RWPE1 (cell line): Measurements from ENCODE around the gene FRRS1.

Experiments used
- CTCF ChIA-PET: fragments of 350-600 bp; sonication (Branson Sonifier 250); formaldehyde crosslinking; extraction: SDS; loops from one replicate; lab custom pipeline; 2021; lab: Yijun Ruan, JAX
- POLR2A ChIA-PET: fragments of 400-600 bp; formaldehyde crosslinking; extraction: SDS; loops from one replicate; lab custom pipeline; 2020; ENCODE audit warnings: antibody characterized with exemption; ENCODE audit not compliant: low non-redundant PET; lab: Yijun Ruan, JAX
- DNase-seq: peaks from one replicate; pipeline ENCODE4 v3.0.0; 2012; ENCODE audit warnings: low spot score
- H3K27ac ChIP-seq: fragments of 450-650 bp; 2 replicates; pipeline ENCODE4 v1.5.1; 2017
- CTCF ChIP-seq: fragments of 450-650 bp; conservative IDR thresholded peaks from 2 replicates; pipeline ENCODE4 v1.5.1; 2017; ENCODE audit warnings: low read depth, mild to moderate bottlenecking

Gene FRRS1

DNA sequence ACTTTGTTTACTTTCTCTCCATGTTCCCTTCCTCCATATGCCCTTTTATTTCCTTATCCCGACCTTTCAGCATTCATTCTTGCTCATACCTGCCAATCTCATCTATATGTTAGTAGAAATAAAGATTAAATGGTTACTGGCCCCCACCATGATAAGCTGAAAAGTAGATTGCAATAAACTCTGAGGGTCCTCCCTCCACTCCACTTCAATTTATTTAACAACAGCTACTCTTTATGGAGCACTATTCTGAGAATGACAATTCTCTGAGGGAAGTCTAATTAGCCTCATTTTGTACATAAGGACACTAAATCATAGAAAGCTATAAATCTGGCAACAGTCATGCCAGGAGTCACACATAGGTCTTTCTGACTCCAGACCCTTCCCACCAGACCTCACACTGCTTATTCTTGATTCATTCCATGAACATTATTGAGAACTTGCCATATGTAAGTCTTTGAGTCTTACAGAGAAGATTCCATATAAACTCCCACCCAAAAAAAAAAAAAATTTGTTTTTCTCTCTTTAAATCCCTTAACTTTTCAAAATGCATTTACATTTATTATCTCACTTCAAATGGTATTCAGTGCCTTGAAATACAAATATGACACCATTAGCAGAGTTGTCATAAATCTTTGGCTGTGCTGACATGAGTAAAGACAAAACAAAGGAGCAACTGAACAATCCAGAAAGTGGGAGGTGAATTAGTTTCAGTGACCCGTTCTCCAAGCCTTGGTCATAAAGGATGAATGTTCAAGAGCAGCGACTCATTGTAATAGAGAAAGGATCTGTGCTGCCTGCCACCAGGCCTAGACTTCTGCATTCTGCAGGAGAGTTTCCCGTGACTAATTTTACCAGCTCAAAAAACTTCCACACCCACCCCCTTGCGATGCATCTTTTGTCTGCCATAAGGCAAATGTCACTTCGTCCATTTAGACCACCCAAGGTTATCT, 92.0 kb downstream of the FRRS1 start:
- H3K27ac ChIP-seq = no peak overlapping the region
- no peak for TF ChIP-seq CTCF
- ChIA-PET CTCF (no interaction called here), POLR2A (no interaction called here)
- no peak for DNase-seq

GRCh38 chr1:99673315-99673714, 93.1 kb downstream of the FRRS1 start:
- ChIA-PET CTCF (interaction anchor here (0.6 kb wide), 1 partner anchor 38 kb away, joined by 3 read pairs; no protein-coding TSS in a partner anchor), POLR2A (no interaction called here)
- H3K27ac ChIP-seq = no peak overlapping the region
- TF ChIP-seq CTCF = no peak
- DNase-seq = no peak

DNA sequence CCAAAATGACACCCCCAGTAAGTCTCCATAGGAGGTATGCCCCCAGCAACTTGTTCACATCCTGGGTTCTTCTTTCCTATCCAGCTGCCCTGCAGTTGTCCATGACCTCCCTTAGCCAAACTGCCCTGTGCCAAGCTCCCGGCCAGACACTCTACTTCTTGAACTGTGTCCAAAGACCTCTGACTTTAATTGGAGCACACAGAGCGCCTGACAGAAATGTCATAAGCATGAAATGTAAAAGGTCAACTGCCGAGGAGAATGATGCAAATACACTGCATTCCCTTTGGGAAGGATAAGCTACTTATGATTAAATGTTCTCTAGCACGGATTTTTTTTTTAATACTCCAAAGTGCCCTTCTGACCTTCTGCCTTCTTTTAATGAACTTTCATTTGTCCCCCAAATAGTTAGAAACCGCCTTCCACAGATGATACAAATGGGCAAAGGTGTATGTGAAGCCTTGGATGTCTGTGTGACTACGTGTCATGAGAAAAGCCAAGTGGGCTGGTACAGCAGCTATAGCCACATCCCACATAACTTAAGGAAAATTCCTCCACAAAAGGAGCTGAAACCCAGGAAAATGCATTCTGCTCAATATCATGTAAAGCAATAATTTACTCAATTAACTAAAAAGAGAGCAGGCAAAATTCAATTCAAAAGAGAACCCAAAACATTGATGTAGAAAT, 93.8 kb downstream of the FRRS1 start:
- CTCF ChIA-PET = interaction anchor here (0.6 kb wide), 1 partner anchor 37 kb away, joined by 3 read pairs; no protein-coding TSS in a partner anchor
- no peak for DNase-seq
- H3K27ac ChIP-seq = no peak overlapping the region
- POLR2A ChIA-PET = no interaction called here
- no peak for TF ChIP-seq CTCF

DNA sequence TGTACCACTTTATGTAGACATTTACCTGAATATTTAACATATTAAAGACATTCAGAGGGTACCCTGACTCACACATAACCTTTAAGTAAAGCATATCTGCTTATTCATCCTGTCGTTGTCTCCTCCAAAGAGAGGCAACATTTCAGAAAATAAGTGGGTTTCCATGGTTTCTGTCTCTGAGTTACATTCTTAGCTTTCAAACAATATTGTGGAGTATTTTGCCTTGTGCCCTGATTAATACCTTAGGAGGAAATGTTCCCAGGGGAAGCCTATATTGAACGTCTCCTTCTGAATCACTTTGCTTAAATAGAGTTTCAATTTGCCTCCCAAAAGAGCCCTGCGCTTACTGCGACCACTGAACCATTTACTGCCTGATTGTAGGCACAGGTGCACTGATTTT, 94.4 kb downstream of the FRRS1 start:
- ChIA-PET CTCF (no interaction called here), POLR2A (no interaction called here)
- TF ChIP-seq CTCF = no peak
- H3K27ac ChIP-seq = no peak overlapping the region
- no peak for DNase-seq

DNA sequence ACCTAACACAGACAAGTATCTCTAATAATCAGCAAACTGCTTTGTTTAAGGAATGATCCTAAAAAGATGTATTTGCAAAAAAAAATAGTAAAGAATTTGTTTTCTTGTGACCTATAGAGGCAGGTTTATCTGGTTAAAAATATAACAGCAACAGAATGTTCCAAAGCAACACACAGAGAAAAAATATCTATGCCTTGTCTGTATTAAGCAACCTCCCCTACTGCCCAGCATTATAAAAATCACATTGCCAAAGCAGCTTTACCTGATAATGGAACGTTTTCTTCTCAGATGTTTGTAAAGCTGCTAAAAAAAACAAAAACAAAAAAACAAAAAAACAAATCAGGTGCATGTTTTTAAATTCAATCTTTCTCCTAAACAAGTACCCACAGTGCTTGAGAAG, 95.9 kb downstream of the FRRS1 start:
- no peak for TF ChIP-seq CTCF
- DNase-seq = no peak
- no peak overlapping the region for H3K27ac ChIP-seq
- ChIA-PET CTCF (interaction anchor here (0.6 kb wide), 1 partner anchor 785 kb away, joined by 3 read pairs; no protein-coding TSS in a partner anchor), POLR2A (no interaction called here)

- POLR2A ChIA-PET = no interaction called here
- no peak overlapping the region for H3K27ac ChIP-seq
- no peak for DNase-seq
- CTCF ChIA-PET = interaction anchor here (0.6 to 0.7 kb wide), 2 partner anchors 143 to 277 kb away, joined by 3 read pairs; no protein-coding TSS in a partner anchor
- TF ChIP-seq CTCF = no peak
Measured at GRCh38 chr1:99669821-99670220, 96.6 kb downstream of the FRRS1 start.
